Measurements from ENCODE around the gene ALX4. TPM values are rescaled to one million over a fixed set of nuclear protein-coding genes. Genes with fewer than 3 reads are reported as not detected.

ALX4 gene
- total RNA-seq, 1 donor from 2014 or later: not detected

DNA sequence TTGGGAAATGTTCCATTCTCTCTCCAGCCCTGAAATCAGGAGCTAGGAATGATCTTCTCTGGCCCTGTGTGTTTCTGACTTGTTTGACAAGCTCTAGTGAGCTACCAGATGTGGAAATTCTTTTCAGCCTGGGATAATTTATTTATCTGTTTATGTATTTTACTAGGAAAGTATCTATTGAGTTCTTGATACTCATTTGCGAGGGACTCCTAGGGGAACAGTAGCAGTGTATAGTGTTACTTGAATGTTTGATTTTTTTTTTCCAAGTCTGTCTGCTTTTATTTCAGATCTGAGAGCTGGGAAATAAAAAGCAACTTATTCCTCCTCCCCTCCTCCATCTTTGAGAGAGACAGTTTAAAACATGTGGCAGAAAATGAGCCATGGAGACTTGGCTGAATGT, 92.5 kb downstream of the ALX4 start:
- POLR2A ChIA-PET: no interaction called here
- CTCF ChIA-PET: no interaction called here
- intact Hi-C loops (cut with micrococcal nuclease): no loop called here
- no peak overlapping the region for H3K4me3 Mint-ChIP-seq
- DNase-seq (no peak), ATAC-seq (ENCODE audit: low read depth) (no peak)
- no peaks in the 10 kb centered on the region for H3K4me1 Mint-ChIP-seq
- H3K9me3 Mint-ChIP-seq: peaks cover 7% of the 10 kb centered on the region
- no peak for TF ChIP-seq CTCF (IDR thresholded peaks at IDR 0.05)
- H3K36me3 Mint-ChIP-seq (ENCODE audit: low read depth): peaks cover 37% of the 10 kb centered on the region
- H3K27ac Mint-ChIP-seq: no peak overlapping the region
- H3K27me3 Mint-ChIP-seq: no peaks in the 10 kb centered on the region

DNA sequence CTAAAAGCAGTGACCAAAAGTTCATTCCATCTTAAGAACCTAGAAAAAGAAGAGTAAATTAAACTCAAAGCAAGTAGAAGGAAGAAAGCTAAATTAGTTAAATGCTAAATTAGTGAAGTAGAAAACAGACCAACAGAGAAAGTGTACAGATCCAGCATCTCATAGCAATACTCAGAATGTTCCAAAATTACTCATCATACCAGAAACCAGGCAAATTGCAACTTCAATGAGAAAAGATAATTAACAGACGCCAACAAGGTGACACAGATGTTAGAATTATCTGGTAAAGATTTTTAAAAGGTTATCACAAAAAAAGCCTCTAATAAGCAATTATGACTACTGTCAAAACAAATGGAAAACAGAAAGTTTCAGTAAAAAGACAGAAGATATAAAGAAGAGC, 96.8 kb downstream of the ALX4 start:
- peaks cover 55% of the 10 kb centered on the region for H3K36me3 Mint-ChIP-seq (ENCODE audit: low read depth)

GRCh38 chr11:44212128-44212527, 97.8 kb downstream of the ALX4 start:
- no peak for TF ChIP-seq CTCF (IDR thresholded peaks at IDR 0.05)
- Mint-ChIP-seq H3K27me3 (no peaks in the 10 kb centered on the region), H3K9me3 (peaks cover 18% of the 10 kb centered on the region), H3K36me3 (ENCODE audit: low read depth) (peaks cover 55% of the 10 kb centered on the region), H3K4me3 (no peak overlapping the region), H3K27ac (no peak overlapping the region), H3K4me1 (no peaks in the 10 kb centered on the region)
- ChIA-PET CTCF (no interaction called here), POLR2A (no interaction called here)
- DNase-seq (no peak), ATAC-seq (ENCODE audit: low read depth) (no peak)
- intact Hi-C loops (cut with micrococcal nuclease): no loop called here

More for the DNA sequence above, 96.8 kb downstream of the ALX4 start:
- Mint-ChIP-seq H3K9me3 (peaks cover 18% of the 10 kb centered on the region), H3K27ac (no peak overlapping the region), H3K4me3 (no peak overlapping the region), H3K27me3 (no peaks in the 10 kb centered on the region), H3K4me1 (no peaks in the 10 kb centered on the region)
- ChIA-PET POLR2A (no interaction called here), CTCF (no interaction called here)
- intact Hi-C loops (cut with micrococcal nuclease): no loop called here
- TF ChIP-seq CTCF (IDR thresholded peaks at IDR 0.05): no peak
- no peak for DNase-seq
- no peak for ATAC-seq (ENCODE audit: low read depth)

Other genes starting within 250 kb of the ALX4 start
- gene ACCS, start 243.9 kb downstream of the ALX4 start, total RNA-seq: 22.4 and 27.0 TPM in 2 replicates
- 21.9 and 22.1 TPM in 2 replicates for gene EXT2, start 214.5 kb downstream of the ALX4 start, total RNA-seq

Data from activated B cell treated with CpG ODN at 0.5 μM for 24 hours (primary cell).